ENCODE results near the gene ACADVL.

The ACADVL gene

GRCh38 chr17:7191571-7192270 lies 28.0 kb upstream of the ACADVL start:
- DNase-seq = no peak

- no peak for DNase-seq
These were observed 27.3 kb upstream of the ACADVL start for GRCh38 chr17:7192271-7192937.

GRCh38 chr17:7195971-7196370 lies 23.8 kb upstream of the ACADVL start:
- DNase-seq = no peak

- DNase-seq = no peak
These were observed 22.9 kb upstream of the ACADVL start for GRCh38 chr17:7196651-7197401.

GRCh38 chr17:7203391-7203790 lies 16.3 kb upstream of the ACADVL start:
- DNase-seq = no peak

- DNase-seq = no peak
These were observed 15.4 kb upstream of the ACADVL start for GRCh38 chr17:7204336-7204735.

- DNase-seq = peak; percentile 91
These were observed 14.8 kb upstream of the ACADVL start for GRCh38 chr17:7204828-7205461.

GRCh38 chr17:7205561-7205960 lies 14.2 kb upstream of the ACADVL start:
- DNase-seq = no peak

- no peak for DNase-seq
These were observed 12.4 kb upstream of the ACADVL start for GRCh38 chr17:7207120-7208001.

- no peak for DNase-seq
These were observed 11.6 kb upstream of the ACADVL start for GRCh38 chr17:7208027-7208571.

GRCh38 chr17:7208754-7209460 lies 10.8 kb upstream of the ACADVL start:
- DNase-seq = no peak

- DNase-seq = no peak
These were observed 8.1 kb upstream of the ACADVL start for GRCh38 chr17:7211491-7212273.

GRCh38 chr17:7213895-7214299 lies 5.8 kb upstream of the ACADVL start:
- DNase-seq = no peak

- peak; percentile 98 for DNase-seq
These were observed 5.2 kb upstream of the ACADVL start for GRCh38 chr17:7214300-7215135.

GRCh38 chr17:7215136-7215638 lies 4.6 kb upstream of the ACADVL start:
- no peak for DNase-seq

- DNase-seq = no peak
These were observed 4.0 kb upstream of the ACADVL start for GRCh38 chr17:7215652-7216180.

- no peak for DNase-seq
These were observed 3.3 kb upstream of the ACADVL start for GRCh38 chr17:7216242-7217112.

All from activated CD4-positive, alpha-beta T cell treated with anti-CD3 and anti-CD28 coated beads for 1 hour (primary cell).